ENCODE measurements around the gene TMEM92.

Gene TMEM92

DNA sequence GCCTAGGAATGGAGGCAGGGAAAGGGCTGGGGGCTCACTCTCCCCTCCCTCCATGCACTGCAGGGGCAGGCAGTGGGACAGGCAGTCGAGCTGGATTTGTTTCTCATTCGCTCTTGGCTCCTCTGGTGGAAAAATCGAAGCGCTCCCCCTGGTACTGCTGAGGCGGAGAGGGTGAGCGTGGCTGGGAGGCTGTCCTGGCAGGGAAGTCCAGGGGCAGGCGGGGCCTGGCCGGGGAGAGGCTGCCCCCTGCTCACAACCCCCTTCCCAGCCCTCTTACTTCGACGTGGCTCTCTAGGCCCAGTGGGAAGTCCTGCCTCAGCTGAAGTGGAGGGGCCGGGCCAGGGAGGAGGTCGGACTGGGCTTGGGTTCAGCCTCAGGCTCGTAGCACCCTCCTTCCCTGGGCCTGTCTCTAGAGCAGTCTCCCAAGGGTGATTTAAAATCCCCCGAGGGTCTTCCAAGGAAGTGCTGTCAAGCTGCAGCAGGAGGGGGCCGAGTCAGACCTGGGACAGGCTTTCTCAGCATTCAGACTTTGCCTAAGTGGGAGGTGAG, 16.5 kb upstream of the TMEM92 start:
- no peaks in the 10 kb centered on the region for H3K9me3 ChIP-seq
- no peak for DNase-seq (ENCODE audit: low spot score in 2 of 2)
- H3K36me3 ChIP-seq (replicated peaks): no peaks in the 10 kb centered on the region
- H3K4me1 ChIP-seq: no peaks in the 10 kb centered on the region
- H3K27me3 ChIP-seq (ENCODE audit: low read depth): no peaks in the 10 kb centered on the region; the same call in 1 of the 2 replicates
- in situ Hi-C loops (cut with MboI; ENCODE audit: low sequenced_read_pairs): no loop called here
- no peak overlapping the region for H3K4me3 ChIP-seq

DNA sequence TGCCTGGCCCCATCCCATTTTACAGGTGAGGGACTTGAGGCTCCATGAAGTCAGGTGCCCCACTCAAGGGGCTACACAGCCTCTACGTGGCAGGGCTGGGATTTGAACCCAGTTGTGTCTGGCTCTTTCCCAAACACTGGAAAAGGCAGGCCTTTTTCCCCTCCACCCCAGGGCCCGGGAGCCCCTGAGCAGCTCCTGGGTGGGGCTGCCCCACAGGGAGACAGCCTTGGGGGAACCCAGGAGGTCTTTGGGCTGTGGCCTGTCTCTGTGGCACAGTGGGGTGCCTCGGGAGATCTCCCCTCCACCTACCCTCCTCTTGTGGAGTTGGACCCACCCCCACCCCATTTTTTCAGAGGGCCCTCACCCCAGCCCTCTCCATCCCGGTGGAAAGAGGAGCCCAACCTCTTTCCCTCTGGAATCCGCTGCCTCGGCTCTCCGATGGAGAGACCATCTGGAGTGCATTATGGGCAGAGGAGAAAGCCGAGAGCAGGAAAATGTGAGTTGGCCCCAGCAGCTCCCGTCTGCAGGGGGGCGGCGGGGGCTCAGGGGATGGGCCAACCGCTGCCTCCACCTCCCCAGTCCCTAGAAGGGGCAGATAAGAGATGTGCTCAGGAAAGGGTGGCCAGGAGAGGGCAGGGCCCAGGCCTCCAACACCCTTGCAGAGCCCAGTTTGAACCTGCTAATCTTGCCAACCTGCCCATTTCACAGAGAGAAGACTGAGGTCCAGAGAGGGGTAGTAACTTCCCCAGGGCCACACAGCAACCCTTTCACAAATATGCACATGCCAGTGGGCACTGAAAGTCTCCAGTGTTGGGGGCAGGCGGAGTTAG, 15.4 kb upstream of the TMEM92 start:
- H3K4me3 ChIP-seq: no peak overlapping the region
- in situ Hi-C loops (cut with MboI; ENCODE audit: low sequenced_read_pairs): no loop called here
- no peaks in the 10 kb centered on the region for H3K36me3 ChIP-seq (replicated peaks)
- H3K27me3 ChIP-seq (ENCODE audit: low read depth): peaks cover 3% of the 10 kb centered on the region; the same call in 1 of the 2 replicates
- DNase-seq (ENCODE audit: low spot score in 2 of 2): no peak
- H3K9me3 ChIP-seq: no peaks in the 10 kb centered on the region
- no peaks in the 10 kb centered on the region for H3K4me1 ChIP-seq

DNA sequence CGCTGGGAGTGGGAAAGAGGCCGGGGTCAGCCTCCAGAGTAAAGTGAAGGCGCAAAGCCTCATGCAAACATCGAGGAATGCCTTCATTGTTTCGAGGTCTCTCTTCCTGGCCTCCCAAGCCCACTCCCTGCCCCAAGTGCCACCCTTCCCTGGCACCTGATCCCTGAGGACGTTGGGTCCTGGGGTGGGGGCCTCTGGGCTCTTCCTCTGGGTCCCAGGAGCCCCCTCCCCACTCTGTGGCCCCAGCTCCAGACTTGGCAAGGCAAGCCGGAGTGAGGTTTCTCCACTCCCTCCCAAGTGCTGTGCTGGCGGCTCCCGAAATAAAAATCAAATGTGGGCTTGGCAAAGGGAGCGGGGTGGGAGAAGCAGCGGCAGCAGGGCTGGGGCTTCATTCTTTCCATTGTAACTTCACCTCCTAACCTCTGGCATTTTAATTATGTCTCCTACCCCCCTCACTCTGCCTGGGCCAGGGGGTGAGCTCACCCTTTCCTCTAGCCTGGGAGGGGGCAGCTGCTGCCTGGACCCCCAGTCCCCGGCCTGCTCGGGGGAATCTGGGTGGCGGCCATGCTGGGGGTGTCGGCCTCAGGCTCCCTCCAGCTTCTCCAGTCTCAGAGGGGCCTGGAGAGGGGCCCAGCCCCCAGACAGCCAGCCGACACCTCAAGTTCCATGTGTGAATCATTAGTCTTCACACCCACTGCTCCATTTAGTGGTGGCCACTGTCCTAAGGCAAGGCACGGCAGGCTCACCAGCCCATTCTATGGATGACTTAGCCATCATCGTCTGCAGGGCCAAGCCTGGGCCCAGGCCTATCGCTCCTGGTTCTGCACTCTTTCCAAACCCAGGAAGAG, 14.6 kb upstream of the TMEM92 start:
- no peaks in the 10 kb centered on the region for H3K4me1 ChIP-seq
- no peak for DNase-seq (ENCODE audit: low spot score in 2 of 2)
- no peaks in the 10 kb centered on the region for H3K9me3 ChIP-seq
- no peaks in the 10 kb centered on the region for H3K36me3 ChIP-seq (replicated peaks)
- H3K4me3 ChIP-seq: no peak overlapping the region
- in situ Hi-C loops (cut with MboI; ENCODE audit: low sequenced_read_pairs): no loop called here
- peaks cover 3% of the 10 kb centered on the region; the same call in 1 of the 2 replicates for H3K27me3 ChIP-seq (ENCODE audit: low read depth)

DNA sequence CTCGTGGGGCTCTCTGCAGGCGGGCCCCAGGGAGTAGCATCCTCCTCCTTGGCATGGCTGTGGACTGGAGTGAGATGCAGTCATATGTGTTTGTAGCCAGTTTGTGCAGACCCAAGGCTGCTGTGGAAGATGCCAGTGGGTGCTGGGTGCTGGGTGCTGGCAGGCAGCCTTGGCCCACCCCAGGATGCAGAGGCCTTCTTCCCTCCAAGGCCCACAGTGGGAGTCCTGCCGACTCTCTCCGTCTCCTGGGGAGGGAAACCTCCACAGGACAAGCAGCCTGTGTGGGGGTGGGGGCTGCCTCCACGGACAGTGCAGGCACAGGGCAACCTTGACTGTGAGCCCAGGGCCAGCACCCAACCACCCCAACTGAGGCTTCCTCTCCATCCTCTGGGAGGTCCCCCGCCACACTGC, 13.8 kb upstream of the TMEM92 start:
- Histone ChIP-seq H3K27me3 (ENCODE audit: low read depth) (peaks cover 3% of the 10 kb centered on the region; the same call in 1 of the 2 replicates), H3K4me1 (no peaks in the 10 kb centered on the region), H3K9me3 (no peaks in the 10 kb centered on the region), H3K4me3 (no peak overlapping the region), H3K36me3 (replicated peaks) (no peaks in the 10 kb centered on the region)
- in situ Hi-C loops (cut with MboI; ENCODE audit: low sequenced_read_pairs): no loop called here
- no peak for DNase-seq (ENCODE audit: low spot score in 2 of 2)

DNA sequence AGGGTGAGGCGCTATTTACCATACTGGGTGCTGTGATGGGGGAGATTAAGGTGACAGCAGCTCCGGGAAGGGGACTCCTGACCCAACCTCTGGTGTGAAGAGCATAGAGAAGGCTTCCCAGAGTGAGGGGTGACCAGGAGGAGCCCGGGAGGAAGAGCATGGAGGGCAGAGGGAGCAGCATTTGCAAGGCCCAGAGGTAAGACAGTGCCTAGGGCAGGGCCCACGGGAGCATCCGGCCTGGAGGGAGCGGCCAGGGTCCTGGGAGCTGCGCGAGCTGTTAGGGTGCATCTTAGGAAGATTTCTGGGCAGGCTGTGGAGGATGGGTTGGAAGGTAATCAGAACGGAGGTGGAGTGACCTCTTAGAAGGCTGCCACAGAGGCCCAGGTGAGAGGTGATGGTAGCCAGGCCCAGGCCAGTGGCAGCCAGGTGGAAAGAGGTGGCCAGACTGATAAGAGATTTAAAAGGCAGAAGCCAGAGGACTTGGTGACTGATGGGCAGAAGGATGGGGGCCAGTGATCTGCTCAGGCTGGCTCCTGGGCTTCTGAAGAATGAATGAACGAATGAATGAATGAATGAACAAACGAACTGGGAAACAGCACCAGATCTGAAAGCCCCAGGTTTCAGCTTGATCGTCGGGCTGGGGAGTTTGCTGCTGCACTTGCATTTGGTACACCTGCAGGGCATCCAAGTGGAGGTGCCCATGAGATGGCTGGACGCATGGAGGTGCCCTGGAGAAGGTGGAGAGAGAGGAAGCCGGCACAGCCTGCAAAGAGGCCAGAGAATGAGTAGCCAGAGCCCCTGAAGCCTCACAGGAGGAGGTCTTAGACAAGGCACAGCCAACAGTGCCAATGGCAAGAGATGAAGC, 13.0 kb upstream of the TMEM92 start:
- Histone ChIP-seq H3K4me3 (no peak overlapping the region), H3K4me1 (no peaks in the 10 kb centered on the region), H3K27me3 (ENCODE audit: low read depth) (peaks cover 3% of the 10 kb centered on the region; the same call in 1 of the 2 replicates), H3K9me3 (no peaks in the 10 kb centered on the region), H3K36me3 (replicated peaks) (no peaks in the 10 kb centered on the region)
- in situ Hi-C loops (cut with MboI; ENCODE audit: low sequenced_read_pairs): no loop called here
- no peak for DNase-seq (ENCODE audit: low spot score in 2 of 2)

DNA sequence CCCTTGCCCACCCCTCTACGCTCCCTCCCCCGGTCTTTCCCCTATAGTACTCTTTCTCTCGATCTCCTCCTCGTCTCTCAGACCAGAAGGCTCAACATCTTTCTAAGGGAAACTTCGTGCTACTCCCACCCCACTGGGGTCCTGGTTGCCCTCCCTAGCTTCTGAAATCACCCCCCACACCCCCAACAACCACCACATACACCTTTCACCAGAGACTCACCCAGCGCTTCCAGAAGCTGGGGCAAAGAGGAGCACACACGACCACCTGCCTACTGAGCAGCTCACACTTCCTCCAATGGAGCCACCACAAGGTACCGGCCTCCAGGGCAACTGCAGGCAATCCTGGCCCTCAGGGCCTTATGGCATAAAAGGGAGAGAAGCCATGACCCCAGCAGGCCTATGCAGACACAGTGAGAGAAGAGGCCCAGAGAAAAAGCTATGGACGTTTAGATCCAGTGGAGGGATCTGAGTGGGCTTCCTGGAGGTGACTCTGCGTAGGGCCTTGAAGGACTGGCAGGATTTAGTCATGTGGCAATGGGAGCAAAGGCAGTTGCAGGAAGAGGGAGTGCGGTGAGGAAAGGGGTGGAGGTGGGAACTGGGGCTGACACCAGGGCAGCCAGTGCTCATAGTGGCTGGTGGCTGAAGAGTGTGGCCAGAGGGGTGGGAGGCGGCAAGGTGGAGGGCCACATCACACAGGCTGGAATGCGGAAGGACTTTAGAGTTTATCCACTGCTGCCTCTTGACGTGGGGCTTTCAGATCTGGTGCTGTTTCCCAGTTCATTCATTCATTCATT, 12.1 kb upstream of the TMEM92 start:
- Histone ChIP-seq H3K27me3 (ENCODE audit: low read depth) (peaks cover 3% of the 10 kb centered on the region; the same call in 1 of the 2 replicates), H3K36me3 (replicated peaks) (no peaks in the 10 kb centered on the region), H3K4me3 (no peak overlapping the region), H3K9me3 (no peaks in the 10 kb centered on the region), H3K4me1 (no peaks in the 10 kb centered on the region)
- in situ Hi-C loops (cut with MboI; ENCODE audit: low sequenced_read_pairs): no loop called here
- no peak for DNase-seq (ENCODE audit: low spot score in 2 of 2)

DNA sequence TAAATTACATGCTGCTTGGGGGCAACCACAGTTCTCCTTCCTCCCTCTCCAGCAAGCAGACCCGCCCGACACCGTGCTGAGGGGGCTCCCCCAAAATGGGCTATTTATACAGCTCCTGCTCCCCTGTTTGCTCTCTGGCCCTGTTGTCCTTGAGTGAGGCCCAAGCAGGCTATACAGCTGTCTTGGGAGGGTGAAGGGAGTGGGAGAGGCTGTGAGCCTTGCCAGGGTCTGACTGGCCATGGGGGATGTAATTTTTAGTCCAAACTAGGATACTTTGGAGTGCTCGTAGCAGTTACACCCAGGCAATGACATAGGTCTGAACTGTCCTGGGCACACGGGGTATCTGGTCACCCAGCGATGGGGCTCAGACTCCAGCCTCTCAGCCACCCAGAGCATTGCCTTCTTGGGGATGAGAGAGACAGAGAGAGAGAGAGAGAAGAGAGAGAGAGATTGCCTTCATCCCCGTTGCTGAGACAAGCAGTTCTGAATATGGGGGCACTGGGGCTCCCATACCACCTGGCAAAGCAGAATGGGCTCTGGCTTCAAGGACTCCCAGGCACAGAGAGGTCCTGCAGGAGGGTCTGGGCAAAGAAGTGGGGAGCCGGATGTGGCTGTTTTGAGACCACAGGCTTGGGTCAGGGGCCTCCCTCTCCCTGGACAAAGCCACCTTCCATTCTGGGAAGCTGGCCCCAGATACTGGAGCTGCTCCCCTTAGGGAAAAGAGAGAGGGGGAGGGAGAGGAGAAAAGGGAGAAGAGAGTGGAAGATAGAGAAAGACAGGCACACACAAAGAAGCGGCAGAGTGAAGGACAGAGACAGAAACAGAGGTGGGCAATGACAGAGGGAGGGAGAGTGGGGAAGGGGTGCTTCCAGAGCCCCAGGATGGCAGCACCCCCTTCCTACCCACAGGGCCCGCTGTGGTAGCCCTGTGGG, 10.7 kb upstream of the TMEM92 start:
- Histone ChIP-seq H3K9me3 (no peaks in the 10 kb centered on the region), H3K27me3 (ENCODE audit: low read depth) (peaks cover 3% of the 10 kb centered on the region; the same call in 1 of the 2 replicates), H3K4me3 (no peak overlapping the region), H3K4me1 (no peaks in the 10 kb centered on the region), H3K36me3 (replicated peaks) (no peaks in the 10 kb centered on the region)
- in situ Hi-C loops (cut with MboI; ENCODE audit: low sequenced_read_pairs): no loop called here
- no peak for DNase-seq (ENCODE audit: low spot score in 2 of 2)

DNA sequence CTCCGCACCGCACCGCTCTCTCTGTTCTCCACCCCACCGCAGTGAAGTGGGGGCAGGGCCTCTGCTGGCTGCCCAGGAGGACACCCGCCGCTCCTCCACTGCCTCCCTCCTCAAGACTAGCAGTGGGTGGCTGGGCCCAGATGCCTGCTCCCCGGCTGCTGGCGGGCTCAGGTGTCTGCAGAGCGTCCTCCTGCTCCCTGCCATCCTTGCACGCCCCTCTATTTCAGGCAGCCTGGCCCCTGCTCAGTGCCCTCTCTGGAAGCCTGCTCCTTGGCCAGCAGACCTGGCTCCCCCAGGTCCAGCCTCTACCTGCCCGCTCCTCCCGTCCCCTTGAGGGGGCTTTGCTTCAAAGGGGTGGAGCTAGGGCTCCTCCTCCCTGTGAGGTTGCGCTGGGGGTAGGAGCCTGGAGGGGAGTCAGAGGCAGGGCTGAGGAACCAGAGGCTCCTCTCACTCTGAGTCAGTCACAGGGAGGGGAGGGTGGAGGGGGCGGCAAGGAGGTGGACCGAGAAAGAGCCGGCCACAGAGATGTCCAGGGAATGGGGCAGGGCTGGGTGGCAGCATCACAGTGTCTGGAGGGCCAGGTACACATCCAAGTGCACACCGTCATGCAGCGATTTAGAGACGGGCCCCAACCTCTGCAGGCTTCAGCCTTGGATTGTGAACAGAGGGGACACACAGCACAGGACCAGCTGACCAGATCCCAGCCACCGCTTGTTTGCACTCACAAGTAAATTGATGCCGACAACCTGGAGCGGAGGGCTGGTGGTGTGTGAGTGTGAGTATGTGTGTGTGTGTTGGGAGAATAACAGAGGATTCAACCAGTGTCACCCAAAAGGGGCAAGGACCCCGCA, 9.8 kb upstream of the TMEM92 start:
- in situ Hi-C loops (cut with MboI; ENCODE audit: low sequenced_read_pairs): no loop called here

DNA sequence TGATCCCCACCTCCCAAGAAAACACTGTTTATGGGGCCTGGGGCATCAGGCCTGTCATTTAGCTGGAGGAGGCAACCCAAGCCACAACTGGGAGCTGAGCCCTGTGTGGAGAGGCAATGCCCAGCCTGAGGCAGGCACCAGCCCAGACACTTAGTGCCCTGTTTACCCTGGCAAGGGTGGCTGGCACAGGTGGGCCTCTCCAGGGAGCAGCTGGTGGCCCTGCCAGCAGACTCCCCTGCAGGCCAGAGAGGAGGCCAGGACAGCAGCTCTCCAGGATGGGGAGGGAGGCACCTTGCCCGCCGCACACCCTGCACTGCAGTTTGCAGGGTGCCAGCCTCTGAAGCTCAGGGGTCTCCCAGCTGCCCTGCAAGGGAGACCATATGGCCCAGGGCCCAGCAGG, 9.1 kb upstream of the TMEM92 start:
- no peaks in the 10 kb centered on the region for H3K4me1 ChIP-seq
- DNase-seq (ENCODE audit: low spot score in 2 of 2): no peak
- H3K4me3 ChIP-seq: no peak overlapping the region
- in situ Hi-C loops (cut with MboI; ENCODE audit: low sequenced_read_pairs): no loop called here
- no peaks in the 10 kb centered on the region for H3K9me3 ChIP-seq
- H3K27me3 ChIP-seq (ENCODE audit: low read depth): peaks cover 3% of the 10 kb centered on the region; the same call in 1 of the 2 replicates
- H3K36me3 ChIP-seq (replicated peaks): no peaks in the 10 kb centered on the region

More for the DNA sequence above, 9.8 kb upstream of the TMEM92 start:
- H3K4me3 ChIP-seq: no peak overlapping the region
- no peaks in the 10 kb centered on the region for H3K9me3 ChIP-seq
- DNase-seq (ENCODE audit: low spot score in 2 of 2): no peak
- peaks cover 3% of the 10 kb centered on the region; the same call in 1 of the 2 replicates for H3K27me3 ChIP-seq (ENCODE audit: low read depth)
- no peaks in the 10 kb centered on the region for H3K36me3 ChIP-seq (replicated peaks)
- H3K4me1 ChIP-seq: no peaks in the 10 kb centered on the region

DNA sequence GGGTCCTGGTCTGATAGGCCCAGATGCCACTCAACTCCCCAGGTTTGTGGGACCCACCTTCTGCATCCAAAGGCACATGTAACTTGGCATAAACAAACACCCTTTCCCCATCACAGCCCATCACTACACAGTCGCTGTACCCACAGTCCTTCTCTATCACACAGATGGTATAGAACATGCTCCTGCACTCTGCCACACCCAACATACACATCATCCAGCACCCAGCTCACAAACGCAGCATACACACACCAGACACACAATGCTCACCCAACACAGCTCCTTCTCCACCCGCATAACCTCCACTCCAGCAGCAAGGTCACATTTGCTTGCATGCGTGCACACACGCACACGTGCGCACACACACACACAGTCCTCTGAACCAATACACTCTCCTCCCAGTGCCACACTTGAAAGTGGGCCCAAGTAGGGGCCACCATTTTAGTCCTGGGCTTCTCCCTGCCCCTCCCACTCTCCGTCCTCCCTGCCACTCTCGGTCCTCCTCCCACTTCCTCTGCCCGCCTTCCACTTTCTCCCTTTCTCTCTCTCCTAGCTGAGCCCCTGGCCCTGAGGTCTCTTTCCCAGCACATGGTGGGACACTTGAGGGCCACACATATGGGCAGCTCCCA, 8.5 kb upstream of the TMEM92 start:
- Histone ChIP-seq H3K4me3 (no peak overlapping the region), H3K27me3 (ENCODE audit: low read depth) (peaks cover 3% of the 10 kb centered on the region; the same call in 1 of the 2 replicates), H3K4me1 (no peaks in the 10 kb centered on the region), H3K36me3 (replicated peaks) (no peaks in the 10 kb centered on the region), H3K9me3 (no peaks in the 10 kb centered on the region)
- in situ Hi-C loops (cut with MboI; ENCODE audit: low sequenced_read_pairs): no loop called here
- DNase-seq (ENCODE audit: low spot score in 2 of 2): no peak
